HG02798 (cell line): ENCODE measurements around the gene DPEP3.
A peak's percentile ranks its signal among the peaks of the same experiment; 100 is the strongest.

Experiments
- ATAC-seq: cut with Tn5 transposase; IDR thresholded peaks from one replicate; pipeline ENCODE4 v1.9.1; 2021; ENCODE audit warnings: mild to moderate bottlenecking; ENCODE audit not compliant: unreplicated experiment, poor library complexity

DPEP3 gene

GRCh38 chr16:67968400-67969253 is 11.7 kb downstream of the DPEP3 start, which contains the start of gene SLC12A4:
SLC12A4 (minus strand) TSS chr16:67968637; CDS start chr16:67968553, 84 bp downstream.
- peak; percentile 86 for ATAC-seq

GRCh38 chr16:67967958-67968399 is 12.3 kb downstream of the DPEP3 start:
- peak; percentile 26 for ATAC-seq

- no peak for ATAC-seq
These were observed 12.9 kb downstream of the DPEP3 start for GRCh38 chr16:67967183-67967957.

GRCh38 chr16:67966549-67967182 is 13.6 kb downstream of the DPEP3 start:
- no peak for ATAC-seq

- no peak for ATAC-seq
These were observed 14.4 kb downstream of the DPEP3 start for GRCh38 chr16:67965668-67966548.

GRCh38 chr16:67964477-67965131 is 15.7 kb downstream of the DPEP3 start:
- ATAC-seq = no peak

- no peak for ATAC-seq
These were observed 16.5 kb downstream of the DPEP3 start for GRCh38 chr16:67963662-67964321.

- no peak for ATAC-seq
These were observed 17.0 kb downstream of the DPEP3 start for GRCh38 chr16:67963292-67963661.

- ATAC-seq = no peak
These were observed 18.2 kb downstream of the DPEP3 start for GRCh38 chr16:67962135-67962534.

- ATAC-seq = no peak
These were observed 18.7 kb downstream of the DPEP3 start for GRCh38 chr16:67961551-67961957.

- no peak for ATAC-seq
These were observed 20.6 kb downstream of the DPEP3 start for GRCh38 chr16:67959536-67960329.

- no peak for ATAC-seq
These were observed 22.7 kb downstream of the DPEP3 start for GRCh38 chr16:67957622-67958021.

GRCh38 chr16:67954421-67955196 is 25.7 kb downstream of the DPEP3 start:
- no peak for ATAC-seq

- no peak for ATAC-seq
These were observed 26.5 kb downstream of the DPEP3 start for GRCh38 chr16:67953641-67954375.

GRCh38 chr16:67951485-67951884 is 28.8 kb downstream of the DPEP3 start:
- ATAC-seq = no peak

GRCh38 chr16:67950335-67950843 is 29.9 kb downstream of the DPEP3 start:
- no peak for ATAC-seq
